Measurements from ENCODE around the gene DUS1L. TPM values are rescaled to one million over a fixed set of nuclear protein-coding genes. Genes with fewer than 3 reads are reported as not detected.

DUS1L gene
- total and polyA plus RNA-seq, 8 donors, result 63.2 to 286 (median 116) TPM

DNA sequence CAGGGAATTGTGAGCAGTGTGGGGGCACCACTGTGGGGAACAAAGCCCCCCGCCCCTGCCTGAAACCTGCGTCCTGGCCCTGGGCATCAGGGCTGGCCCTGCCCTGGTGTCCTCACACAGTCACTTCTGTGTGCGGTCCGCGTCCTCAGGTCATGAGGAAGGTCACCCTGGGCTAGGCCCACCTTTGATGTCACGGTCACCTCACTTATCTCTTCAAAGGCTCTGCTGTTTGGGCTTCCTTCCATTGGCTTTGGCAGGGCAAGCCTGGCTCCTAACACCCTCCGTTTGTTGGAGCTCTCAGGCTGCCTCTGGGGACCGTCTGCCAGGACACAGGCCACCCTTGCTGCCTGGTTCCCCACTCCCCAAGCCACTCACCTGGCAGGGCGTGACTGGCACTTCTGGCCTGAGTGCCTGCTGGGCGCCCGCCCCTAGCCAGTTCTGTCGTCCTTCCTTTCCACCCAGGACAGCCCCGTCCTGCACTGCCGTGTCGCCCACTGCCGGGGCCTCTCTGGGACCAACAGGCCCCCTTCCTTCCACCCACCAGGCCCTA is 51.8 kb downstream of the DUS1L start:
- Histone ChIP-seq H3K9me3 (no peaks in the 10 kb centered on the region), H3K27me3 (no peaks in the 10 kb centered on the region), H3K4me3 (no peak overlapping the region), H3K4me1 (peaks cover 2 to 25% (median 16%) of the 10 kb centered on the region in 4 donors), H3K36me3 (peaks cover 0 to 48% (median 43%) of the 10 kb centered on the region in 4 donors), H3K27ac (peak overlapping the region in 1 of 5 donors; percentile 77)
- 75 to 83% (median 80%) methylated on average over 13 to 16 of the region's 16 CpGs for WGBS, 5 donors
- no peak for TF ChIP-seq POLR2AphosphoS5 (IDR thresholded peaks at IDR 0.05)
- TF ChIP-seq POLR2A (IDR thresholded peaks at IDR 0.05), result no peak
- TF ChIP-seq, protein P1, sequence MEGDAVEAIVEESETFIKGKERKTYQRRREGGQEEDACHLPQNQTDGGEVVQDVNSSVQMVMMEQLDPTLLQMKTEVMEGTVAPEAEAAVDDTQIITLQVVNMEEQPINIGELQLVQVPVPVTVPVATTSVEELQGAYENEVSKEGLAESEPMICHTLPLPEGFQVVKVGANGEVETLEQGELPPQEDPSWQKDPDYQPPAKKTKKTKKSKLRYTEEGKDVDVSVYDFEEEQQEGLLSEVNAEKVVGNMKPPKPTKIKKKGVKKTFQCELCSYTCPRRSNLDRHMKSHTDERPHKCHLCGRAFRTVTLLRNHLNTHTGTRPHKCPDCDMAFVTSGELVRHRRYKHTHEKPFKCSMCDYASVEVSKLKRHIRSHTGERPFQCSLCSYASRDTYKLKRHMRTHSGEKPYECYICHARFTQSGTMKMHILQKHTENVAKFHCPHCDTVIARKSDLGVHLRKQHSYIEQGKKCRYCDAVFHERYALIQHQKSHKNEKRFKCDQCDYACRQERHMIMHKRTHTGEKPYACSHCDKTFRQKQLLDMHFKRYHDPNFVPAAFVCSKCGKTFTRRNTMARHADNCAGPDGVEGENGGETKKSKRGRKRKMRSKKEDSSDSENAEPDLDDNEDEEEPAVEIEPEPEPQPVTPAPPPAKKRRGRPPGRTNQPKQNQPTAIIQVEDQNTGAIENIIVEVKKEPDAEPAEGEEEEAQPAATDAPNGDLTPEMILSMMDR (IDR thresholded peaks at IDR 0.05), result no peak
- no peak for TF ChIP-seq EP300 (IDR thresholded peaks at IDR 0.05)
- no peak for DNase-seq
- intact Hi-C loops (cut with DNase I; ENCODE audit: low total_unique reads), result no loop called here

DNA sequence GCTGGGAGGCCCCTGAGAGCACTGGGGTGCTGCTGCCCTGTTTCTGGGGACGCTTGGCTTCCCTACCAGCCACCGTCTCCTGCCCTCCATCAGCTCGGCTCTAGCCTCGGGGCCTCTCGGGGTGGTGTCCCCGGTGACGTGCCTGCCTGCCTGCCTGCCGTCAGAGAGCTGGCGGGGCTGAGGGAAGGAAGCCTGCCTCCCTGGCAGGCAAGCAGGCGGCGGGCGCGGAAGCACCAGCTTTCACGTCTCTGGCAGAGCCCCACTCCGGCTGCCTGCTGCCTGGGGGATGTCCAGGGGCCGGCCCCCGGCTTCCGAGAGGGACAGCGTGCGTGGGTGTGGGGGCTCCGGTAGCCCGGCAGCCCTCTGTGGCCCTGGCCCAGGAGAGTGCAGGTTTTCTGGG is 52.3 kb downstream of the DUS1L start:
- peak overlapping the region in 2 of 5 donors; percentile 33 to 77 for H3K27ac ChIP-seq
- 73 to 82% (median 77%) methylated on average over 17 to 22 of the region's 22 CpGs for WGBS, 5 donors
- intact Hi-C loops (cut with DNase I; ENCODE audit: low total_unique reads), result no loop called here
- H3K36me3 ChIP-seq, result peaks cover 0 to 43% (median 38%) of the 10 kb centered on the region in 4 donors
- no peaks in the 10 kb centered on the region for H3K9me3 ChIP-seq
- TF ChIP-seq POLR2AphosphoS5 (IDR thresholded peaks at IDR 0.05) (peak in 1 of 3 donors; percentile 20), EP300 (IDR thresholded peaks at IDR 0.05) (no peak)
- TF ChIP-seq, protein P1 (IDR thresholded peaks at IDR 0.05), result no peak
- peak in 1 of 2 donors; percentile 69 for DNase-seq
- no peaks in the 10 kb centered on the region for H3K27me3 ChIP-seq
- peaks cover 0 to 19% (median 12%) of the 10 kb centered on the region in 4 donors for H3K4me1 ChIP-seq
- no peak overlapping the region for H3K4me3 ChIP-seq

DNA sequence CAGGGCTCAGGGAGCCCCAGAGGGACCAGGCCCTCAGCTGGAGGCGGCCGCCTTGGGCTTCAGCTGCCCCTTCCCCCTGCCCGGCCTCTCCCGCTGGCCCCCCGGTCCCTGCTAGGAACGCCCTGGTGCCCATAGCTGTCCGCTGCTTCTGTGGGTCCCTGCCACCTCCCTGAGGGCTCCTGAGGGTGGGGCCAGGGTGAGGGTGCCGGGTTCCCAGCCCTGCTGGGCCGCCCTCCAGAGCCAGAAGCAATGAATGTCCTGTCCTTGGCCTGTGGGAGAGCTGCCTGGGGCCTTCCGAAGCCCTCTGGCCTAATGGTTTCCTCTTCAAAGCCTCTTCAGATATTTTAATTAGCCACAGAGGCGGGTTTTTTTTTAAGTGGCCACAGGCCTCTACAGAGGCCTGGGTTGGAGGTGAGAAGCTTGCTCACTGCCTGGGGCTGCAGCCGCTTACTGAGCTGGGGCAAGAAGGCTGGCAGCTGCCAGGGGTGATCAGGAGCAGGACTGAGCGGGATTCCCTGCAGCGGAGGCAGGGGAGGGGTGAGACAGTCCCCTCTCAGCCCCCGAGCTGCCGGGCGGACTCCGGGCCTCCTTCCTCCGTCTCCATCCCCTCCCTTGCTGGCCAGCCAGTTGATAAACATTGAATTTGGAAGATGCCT is 52.8 kb downstream of the DUS1L start:
- Histone ChIP-seq H3K27ac (peak overlapping the region in 3 of 5 donors; percentile 33 to 77 (median 38)), H3K4me1 (peaks cover 0 to 18% (median 6%) of the 10 kb centered on the region in 4 donors), H3K36me3 (peaks cover 0 to 40% (median 32%) of the 10 kb centered on the region in 4 donors), H3K4me3 (no peak overlapping the region), H3K27me3 (no peaks in the 10 kb centered on the region), H3K9me3 (no peaks in the 10 kb centered on the region)
- WGBS, 5 donors, result 75 to 91% (median 79%) methylated on average over 10 to 19 of the region's 19 CpGs
- TF ChIP-seq, protein P1 (IDR thresholded peaks at IDR 0.05), result no peak
- no peak for TF ChIP-seq POLR2A (IDR thresholded peaks at IDR 0.05)
- TF ChIP-seq POLR2AphosphoS5 (IDR thresholded peaks at IDR 0.05), result no peak
- TF ChIP-seq EP300 (IDR thresholded peaks at IDR 0.05), result no peak
- no peak for DNase-seq
- intact Hi-C loops (cut with DNase I; ENCODE audit: low total_unique reads), result no loop called here

DNA sequence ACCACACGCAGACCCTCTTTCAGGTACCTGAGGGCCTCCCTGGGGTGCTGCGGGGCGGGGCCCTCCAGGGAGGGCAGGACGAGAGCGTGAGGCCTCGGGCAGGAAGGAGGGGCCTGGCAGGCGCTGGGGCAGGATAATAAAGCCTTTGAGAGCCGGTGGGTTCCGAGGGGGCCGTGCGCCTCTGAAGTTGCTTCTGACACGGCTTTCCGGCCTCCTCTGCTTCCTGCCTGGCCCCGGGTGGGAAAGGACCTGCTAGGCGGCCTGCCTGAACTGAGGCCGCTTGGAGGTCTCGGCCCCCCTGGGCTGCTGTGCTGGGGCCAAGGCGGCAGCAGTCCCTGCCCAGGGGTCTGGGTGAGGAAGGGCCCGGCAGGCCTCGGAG is 53.4 kb downstream of the DUS1L start:
- no peaks in the 10 kb centered on the region for H3K9me3 ChIP-seq
- H3K27ac ChIP-seq, result peak overlapping the region in 3 of 5 donors; percentile 33 to 77 (median 38)
- H3K4me1 ChIP-seq, result peaks cover 0 to 18% (median 6%) of the 10 kb centered on the region in 4 donors
- 71 to 88% (median 82%) methylated on average over 16 to 20 of the region's 20 CpGs for WGBS, 5 donors
- H3K36me3 ChIP-seq, result peaks cover 0 to 40% (median 30%) of the 10 kb centered on the region in 4 donors
- no peaks in the 10 kb centered on the region for H3K27me3 ChIP-seq
- intact Hi-C loops (cut with DNase I; ENCODE audit: low total_unique reads), result no loop called here
- DNase-seq, result no peak
- H3K4me3 ChIP-seq, result no peak overlapping the region
- TF ChIP-seq EP300 (IDR thresholded peaks at IDR 0.05), result no peak
- TF ChIP-seq, protein P1 (IDR thresholded peaks at IDR 0.05), result no peak
- no peak for TF ChIP-seq POLR2AphosphoS5 (IDR thresholded peaks at IDR 0.05)
- no peak for TF ChIP-seq POLR2A (IDR thresholded peaks at IDR 0.05)

Data from stomach (tissue), 9 donors.